Measurements from ENCODE around the gene TRIM49C.
"Not testable (repeated sequence)": the region's sequence is repeated elsewhere in the genome, so short reads cannot be mapped to it uniquely, and the experiment has no call there.

Gene TRIM49C, protein sequence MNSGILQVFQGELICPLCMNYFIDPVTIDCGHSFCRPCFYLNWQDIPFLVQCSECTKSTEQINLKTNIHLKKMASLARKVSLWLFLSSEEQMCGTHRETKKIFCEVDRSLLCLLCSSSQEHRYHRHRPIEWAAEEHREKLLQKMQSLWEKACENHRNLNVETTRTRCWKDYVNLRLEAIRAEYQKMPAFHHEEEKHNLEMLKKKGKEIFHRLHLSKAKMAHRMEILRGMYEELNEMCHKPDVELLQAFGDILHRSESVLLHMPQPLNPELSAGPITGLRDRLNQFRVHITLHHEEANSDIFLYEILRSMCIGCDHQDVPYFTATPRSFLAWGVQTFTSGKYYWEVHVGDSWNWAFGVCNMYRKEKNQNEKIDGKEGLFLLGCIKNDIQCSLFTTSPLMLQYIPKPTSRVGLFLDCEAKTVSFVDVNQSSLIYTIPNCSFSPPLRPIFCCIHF

DNA sequence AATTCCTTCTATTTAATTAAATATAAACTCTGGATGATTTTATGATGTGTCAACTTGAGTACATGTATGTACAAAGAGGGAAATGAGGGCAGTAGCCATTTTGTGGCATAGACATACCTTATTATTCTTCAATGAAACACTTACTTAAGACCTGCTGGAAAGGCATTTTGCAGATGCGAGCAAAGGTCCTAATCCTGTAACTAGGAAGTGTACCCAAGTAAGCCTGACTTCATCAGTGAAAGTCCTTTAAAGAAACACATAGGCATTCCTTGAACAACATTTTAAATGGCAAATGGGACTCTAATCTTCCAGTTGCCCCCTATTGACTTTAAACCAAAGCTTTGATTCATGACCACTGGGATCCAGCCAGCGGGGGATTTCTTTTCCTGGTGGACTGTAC lies at the start of gene TRIM49C:
Gene TRIM49C (plus strand): TSS at position 301 of the 400 bp plus-strand sequence. CDS start 4,106 bp downstream, outside the sequence.
- DNase-seq: not testable (repeated sequence)

- DNase-seq: not testable (repeated sequence)
These were observed 6.7 kb upstream of the TRIM49C start for GRCh38 chr11:90024184-90024583.

DNA sequence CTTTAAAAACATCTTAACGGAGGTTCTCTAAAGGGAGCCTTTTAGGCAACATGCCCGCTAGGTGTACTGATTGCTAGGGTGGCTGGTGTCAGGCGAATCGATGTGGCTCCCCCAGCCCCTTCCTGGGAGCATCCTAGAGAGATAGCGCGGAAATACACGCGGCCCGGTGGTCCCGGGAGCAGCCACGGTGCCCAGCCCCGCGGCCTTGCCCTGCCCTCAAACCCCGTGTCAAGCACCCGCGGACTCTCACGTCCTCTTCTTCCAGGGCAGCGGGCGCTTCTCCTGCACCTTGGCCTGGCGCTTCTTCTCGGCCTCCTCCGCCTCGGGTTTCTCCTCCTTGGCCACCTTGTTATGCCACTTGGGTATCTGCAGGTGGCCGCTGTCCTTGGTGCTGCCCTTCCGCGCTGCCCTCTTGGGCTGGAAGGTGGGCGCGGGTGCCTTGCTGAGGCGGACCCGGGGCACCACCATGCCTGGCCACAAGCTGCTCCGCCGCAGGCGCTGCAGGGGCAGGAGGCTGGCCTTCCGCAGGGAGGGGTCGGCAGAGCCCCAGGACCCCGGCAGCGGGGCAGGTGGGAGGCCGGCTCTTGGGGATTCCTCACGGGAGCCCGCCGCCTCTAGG lies 20.8 kb downstream of the TRIM49C start:
- DNase-seq: not testable (repeated sequence)

DNA sequence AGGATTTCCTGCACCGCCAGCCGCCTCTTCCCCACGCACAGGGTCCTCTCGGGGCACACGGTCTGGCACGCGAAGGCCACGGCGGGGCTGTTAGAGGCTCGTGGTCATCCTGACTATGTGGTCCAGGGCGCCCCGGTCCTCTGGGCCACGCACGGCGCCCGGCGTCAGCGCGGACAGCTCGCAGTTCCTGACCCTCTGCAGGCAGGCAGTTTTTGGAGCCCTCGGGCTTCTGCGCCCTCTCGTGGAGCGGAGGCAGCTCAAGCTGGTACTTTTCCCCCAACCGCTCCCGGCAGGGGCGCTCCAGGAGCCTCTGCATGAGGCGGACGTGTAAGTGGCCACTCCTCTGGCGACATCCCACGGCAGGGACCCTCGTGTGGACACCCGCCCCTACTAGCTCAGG lies 21.4 kb downstream of the TRIM49C start:
- not testable (repeated sequence) for DNase-seq

DNA sequence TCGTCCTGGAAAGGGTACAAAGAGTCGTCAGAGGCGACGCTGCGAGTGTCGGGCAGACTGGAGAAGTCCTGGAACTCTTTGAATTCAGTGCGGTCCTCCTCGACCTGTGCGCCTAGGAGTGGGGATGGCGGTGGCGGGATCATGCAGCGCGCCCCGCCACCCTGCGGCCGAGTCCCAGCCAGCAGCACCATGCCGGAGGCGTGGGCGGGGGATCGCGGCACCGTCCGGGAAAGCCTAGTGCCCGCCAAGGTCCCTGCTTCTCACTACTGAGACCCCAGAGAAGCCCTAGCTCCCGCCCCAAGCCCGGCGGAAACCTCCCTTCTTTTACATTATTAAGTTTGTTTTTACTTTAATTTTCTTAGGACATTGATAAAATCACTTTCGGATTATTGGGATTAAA lies 22.6 kb downstream of the TRIM49C start:
- not testable (repeated sequence) for DNase-seq

DNA sequence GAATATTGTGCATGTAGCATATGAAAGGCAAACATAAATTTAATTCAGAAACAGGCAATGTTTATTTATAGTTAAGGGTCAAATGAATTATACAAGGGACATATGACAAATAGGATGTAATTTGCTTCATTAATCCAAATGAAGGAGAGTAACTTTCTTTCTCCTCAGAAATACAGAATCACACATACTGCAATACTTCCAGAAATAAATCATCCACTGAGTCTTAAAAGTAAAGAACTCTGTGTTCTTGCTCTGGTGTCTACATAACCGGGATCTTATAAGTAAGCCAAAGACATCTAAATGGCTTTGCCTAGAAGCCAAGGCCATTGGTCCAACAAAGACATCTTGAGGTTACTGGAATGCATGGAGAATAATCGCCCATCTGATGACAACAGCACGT lies 54.7 kb downstream of the TRIM49C start, which contains the start of gene UBTFL1:
Gene UBTFL1 (plus strand): TSS at position 301 of the 400 bp plus-strand sequence. CDS start 0 bp downstream, at position 301.
- DNase-seq: not testable (repeated sequence)

DNA sequence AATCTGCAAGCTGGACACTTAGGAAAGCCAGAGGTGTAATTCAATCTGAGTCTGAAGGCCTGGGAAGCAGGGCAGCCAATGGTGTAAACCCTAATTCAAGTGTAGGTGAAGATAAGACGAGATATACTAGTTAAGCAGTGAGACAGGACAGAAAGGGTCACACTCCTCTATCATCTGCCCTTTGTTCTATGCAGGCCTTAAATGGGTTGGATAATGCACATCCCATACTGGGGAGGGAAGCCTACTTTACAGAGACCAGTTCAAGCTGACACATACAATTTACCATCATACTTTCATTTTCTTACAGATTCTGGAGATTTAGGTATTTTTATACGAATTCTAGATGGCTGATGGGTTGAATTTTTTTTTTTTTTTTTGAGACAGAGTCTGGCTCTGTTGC lies 57.8 kb downstream of the TRIM49C start:
- DNase-seq: not testable (repeated sequence)
